Endothelial cell (in vitro differentiated cells): Measurements from ENCODE around the gene RPRD1B. TPM values are rescaled to one million over a fixed set of nuclear protein-coding genes. Genes with fewer than 3 reads are reported as not detected.

Experiments
- DNase-seq: peaks from one replicate; pipeline ENCODE4 v3.0.0; 2021; ENCODE audit warnings: low spot score
- H3K27ac Mint-ChIP-seq: one replicate; pipeline ENCODE4 v1.8.0; 2021; ENCODE audit warnings: mixed read lengths, inconsistent platforms; ENCODE audit not compliant: unreplicated experiment
- H3K27me3 Mint-ChIP-seq: one replicate; pipeline ENCODE4 v1.8.0; 2021; ENCODE audit warnings: mild to moderate bottlenecking, moderate library complexity, mixed read lengths, inconsistent platforms; ENCODE audit not compliant: unreplicated experiment
- H3K36me3 Mint-ChIP-seq: one replicate; pipeline ENCODE4 v1.8.0; 2021; ENCODE audit warnings: mild to moderate bottlenecking, low read depth, mixed read lengths, inconsistent platforms; ENCODE audit not compliant: unreplicated experiment
- H3K4me1 Mint-ChIP-seq: one replicate; pipeline ENCODE4 v1.8.0; 2021; ENCODE audit warnings: mild to moderate bottlenecking, mixed read lengths, inconsistent platforms; ENCODE audit not compliant: unreplicated experiment
- H3K4me3 Mint-ChIP-seq: one replicate; pipeline ENCODE4 v1.8.0; 2021; ENCODE audit warnings: mild to moderate bottlenecking, mixed read lengths, inconsistent platforms; ENCODE audit not compliant: unreplicated experiment
- H3K9me3 Mint-ChIP-seq: one replicate; pipeline ENCODE4 v1.8.0; 2021; ENCODE audit warnings: mixed read lengths, inconsistent platforms; ENCODE audit not compliant: unreplicated experiment
- CTCF ChIP-seq: fragments of 200-600 bp; sonication (generic); IDR thresholded peaks from one replicate; pipeline ENCODE4 v1.5.0; 2021; ENCODE audit warnings: antibody characterized with exemption; ENCODE audit not compliant: unreplicated experiment
- total RNA-seq: library from RNA; stranded (reverse); fragmentation: NEBNext Ultra II Directional; extraction: Animal tissue kit (Norgen Biotek cat#: 25700); gene quantifications from one replicate; pipeline ENCODE4 v1.2.1, GENCODE V29; 2021; ENCODE audit not compliant: unreplicated experiment

The RPRD1B gene
- total RNA-seq, 1 donor from 2014 or later = 24.1 TPM

GRCh38 chr20:38055294-38055693, 21.7 kb downstream of the RPRD1B start:
- peaks cover 14% of the 10 kb centered on the region for H3K36me3 Mint-ChIP-seq
- no peak overlapping the region for H3K27ac Mint-ChIP-seq
- H3K4me3 Mint-ChIP-seq = no peak overlapping the region
- H3K27me3 Mint-ChIP-seq = no peaks in the 10 kb centered on the region
- no peak for DNase-seq
- no peaks in the 10 kb centered on the region for H3K9me3 Mint-ChIP-seq
- TF ChIP-seq CTCF = no peak
- peaks cover 3% of the 10 kb centered on the region for H3K4me1 Mint-ChIP-seq

GRCh38 chr20:38055848-38056247, 22.3 kb downstream of the RPRD1B start:
- no peak for DNase-seq
- Mint-ChIP-seq H3K27me3 (peaks cover 1% of the 10 kb centered on the region), H3K9me3 (no peaks in the 10 kb centered on the region), H3K27ac (no peak overlapping the region), H3K4me1 (no peaks in the 10 kb centered on the region), H3K36me3 (peaks cover 20% of the 10 kb centered on the region), H3K4me3 (no peak overlapping the region)
- TF ChIP-seq CTCF = no peak

DNA sequence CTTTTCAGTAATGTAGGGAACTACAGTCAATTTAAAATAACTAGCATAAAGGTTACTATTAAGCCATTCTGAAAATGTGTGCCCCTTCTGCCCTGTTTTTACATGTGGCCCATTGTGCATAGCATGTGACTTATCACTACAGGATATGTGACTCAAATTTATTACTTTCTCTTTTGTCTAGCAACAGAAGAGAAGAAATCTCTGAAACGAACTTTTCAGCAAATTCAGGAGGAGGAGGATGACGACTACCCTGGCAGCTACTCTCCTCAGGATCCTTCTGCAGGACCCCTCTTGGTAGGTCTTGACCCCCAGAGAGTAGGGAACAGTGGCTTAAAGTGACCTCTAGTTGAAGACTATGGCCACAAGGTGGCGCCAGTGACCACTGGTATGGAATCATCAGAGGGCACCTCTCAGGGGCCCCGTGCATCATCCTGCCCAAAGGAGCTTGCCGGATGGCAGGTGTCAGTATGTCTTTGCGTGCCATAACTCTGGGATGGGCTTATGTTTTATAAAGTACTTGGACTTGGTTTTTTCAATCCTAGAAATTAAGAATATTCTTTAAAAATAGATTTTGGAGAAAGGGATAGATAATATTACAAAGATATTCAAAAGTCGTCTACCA, 23.9 kb downstream of the RPRD1B start:
- H3K36me3 Mint-ChIP-seq = peaks cover 20% of the 10 kb centered on the region
- no peak overlapping the region for H3K4me3 Mint-ChIP-seq
- TF ChIP-seq CTCF = peak; percentile 90
- peak; percentile 88 for DNase-seq
- no peaks in the 10 kb centered on the region for H3K9me3 Mint-ChIP-seq
- no peak overlapping the region for H3K27ac Mint-ChIP-seq
- H3K27me3 Mint-ChIP-seq = peaks cover 1% of the 10 kb centered on the region
- H3K4me1 Mint-ChIP-seq = no peaks in the 10 kb centered on the region

DNA sequence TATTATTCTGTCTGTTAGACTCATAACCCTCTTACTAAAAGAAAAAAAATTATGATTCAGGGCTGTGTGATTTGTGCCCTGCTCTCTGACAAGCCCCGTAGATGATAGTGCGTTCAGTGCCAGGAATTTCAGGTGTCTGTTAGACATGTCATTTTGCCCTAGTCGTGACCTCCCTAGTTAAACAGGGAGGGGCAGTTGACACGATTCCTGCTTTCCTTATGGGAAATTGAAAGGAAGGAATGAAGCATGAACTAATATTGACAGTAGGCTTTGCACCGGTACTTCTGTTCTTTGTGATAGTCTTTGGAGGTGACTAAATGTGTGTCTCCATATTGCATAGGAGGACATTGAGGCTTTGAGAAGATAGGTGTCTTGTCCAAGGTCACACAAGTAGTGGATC, 26.3 kb downstream of the RPRD1B start:
- H3K27ac Mint-ChIP-seq = peak overlapping the region; percentile 1
- peaks cover 3% of the 10 kb centered on the region for H3K4me1 Mint-ChIP-seq
- peak overlapping the region; percentile 6 for H3K4me3 Mint-ChIP-seq
- peaks cover 1% of the 10 kb centered on the region for H3K27me3 Mint-ChIP-seq
- H3K9me3 Mint-ChIP-seq = no peaks in the 10 kb centered on the region
- H3K36me3 Mint-ChIP-seq = peaks cover 17% of the 10 kb centered on the region
- no peak for TF ChIP-seq CTCF
- DNase-seq = no peak

- Mint-ChIP-seq H3K27ac (peak overlapping the region; percentile 1), H3K4me1 (peaks cover 3% of the 10 kb centered on the region), H3K27me3 (peaks cover 1% of the 10 kb centered on the region), H3K9me3 (no peaks in the 10 kb centered on the region), H3K4me3 (peak overlapping the region; percentile 17), H3K36me3 (peaks cover 17% of the 10 kb centered on the region)
- DNase-seq = no peak
- TF ChIP-seq CTCF = no peak
Observed at GRCh38 chr20:38060536-38060935, 27.0 kb downstream of the RPRD1B start.
